HepG2 (cell line): ENCODE measurements around the gene TBC1D22A.

Experiments
- FOSL2 ChIP-seq: sonication (generic); formaldehyde crosslinking; IDR thresholded peaks from 2 replicates; pipeline ENCODE4 v1.4.0; 2020; ENCODE audit warnings: missing genetic modification reagents
- MYC ChIP-seq: sonication (generic); formaldehyde crosslinking; IDR thresholded peaks from 2 replicates; pipeline ENCODE4 v1.9.0; 2021; ENCODE audit warnings: missing genetic modification reagents, borderline replicate concordance
- REST ChIP-seq, 2 experiments: IDR thresholded peaks; 2 replicates each; pipeline ENCODE4 v1.6.1; 2011 to 2012; ENCODE audit warnings: low read length in 2 of 2, borderline replicate concordance in 1 of 2, low read depth in 1 of 2, mild to moderate bottlenecking in 1 of 2, moderate library complexity in 1 of 2
- RFX5 ChIP-seq: IDR thresholded peaks from 2 replicates; pipeline ENCODE4 v1.6.1; 2011; ENCODE audit warnings: low read depth, low read length, improper control_type of control experiment
- SMARCE1 ChIP-seq: fragments of 450-650 bp; IDR thresholded peaks from 2 replicates; pipeline ENCODE4 v1.6.1; 2017; ENCODE audit warnings: borderline replicate concordance
- SYNCRIP ChIP-seq: fragments of 200-400 bp; formaldehyde crosslinking; IDR thresholded peaks from 2 replicates; pipeline ENCODE4 v1.6.1; 2018; ENCODE audit warnings: mild to moderate bottlenecking, low read depth, low read length; ENCODE audit not compliant: insufficient read depth
- ZNF776 ChIP-seq: sonication (generic); formaldehyde crosslinking; IDR thresholded peaks from 2 replicates; pipeline ENCODE4 v1.4.0; 2020; ENCODE audit warnings: mild to moderate bottlenecking, missing genetic modification reagents
- TF ChIP-seq, protein P1 (sequence below): sonication (generic); formaldehyde crosslinking; IDR thresholded peaks from 2 replicates; pipeline ENCODE4 v1.4.0; 2020; ENCODE audit warnings: missing genetic modification reagents
- TF ChIP-seq, protein P2 (sequence below): sonication (generic); formaldehyde crosslinking; IDR thresholded peaks from 2 replicates; pipeline ENCODE4 v1.5.0; 2020; ENCODE audit warnings: mild to moderate bottlenecking, missing genetic modification reagents, moderate library complexity
- TF ChIP-seq, protein P3 (sequence below): sonication (generic); formaldehyde crosslinking; conservative IDR thresholded peaks from 2 replicates; pipeline ENCODE4 v1.8.0; 2022; ENCODE audit warnings: low read depth, missing genetic modification reagents

DNA sequence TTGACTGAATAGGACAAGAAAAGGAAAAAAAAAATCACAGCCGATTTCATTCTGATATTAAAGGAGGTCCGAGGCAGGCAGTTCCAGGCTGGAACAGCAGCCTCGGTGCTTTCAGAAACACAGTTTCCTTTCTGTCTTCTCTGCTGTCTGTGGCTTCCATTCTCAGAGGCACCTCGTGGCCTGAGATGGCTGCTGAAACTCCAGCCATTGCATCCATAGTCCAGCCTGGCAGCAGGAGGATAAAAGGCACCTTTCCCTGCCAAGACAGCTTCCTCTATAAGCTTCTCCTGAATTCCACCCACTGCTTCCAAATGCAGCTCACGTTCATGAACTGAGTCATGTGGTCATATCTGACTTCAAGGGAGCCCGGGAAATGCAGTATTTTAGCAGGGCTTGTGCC, 390.5 kb downstream of the TBC1D22A start:
- TF ChIP-seq FOSL2 (no peak), RFX5 (no peak), MYC (no peak), SYNCRIP (no peak), REST (IDR thresholded peaks at IDR 0.05; ENCODE audit: borderline replicate concordance in 1 of 2, low read depth in 1 of 2, low read length in 2 of 2) (no peak), ZNF776 (no peak), SMARCE1 (no peak)
- TF ChIP-seq, protein P1, sequence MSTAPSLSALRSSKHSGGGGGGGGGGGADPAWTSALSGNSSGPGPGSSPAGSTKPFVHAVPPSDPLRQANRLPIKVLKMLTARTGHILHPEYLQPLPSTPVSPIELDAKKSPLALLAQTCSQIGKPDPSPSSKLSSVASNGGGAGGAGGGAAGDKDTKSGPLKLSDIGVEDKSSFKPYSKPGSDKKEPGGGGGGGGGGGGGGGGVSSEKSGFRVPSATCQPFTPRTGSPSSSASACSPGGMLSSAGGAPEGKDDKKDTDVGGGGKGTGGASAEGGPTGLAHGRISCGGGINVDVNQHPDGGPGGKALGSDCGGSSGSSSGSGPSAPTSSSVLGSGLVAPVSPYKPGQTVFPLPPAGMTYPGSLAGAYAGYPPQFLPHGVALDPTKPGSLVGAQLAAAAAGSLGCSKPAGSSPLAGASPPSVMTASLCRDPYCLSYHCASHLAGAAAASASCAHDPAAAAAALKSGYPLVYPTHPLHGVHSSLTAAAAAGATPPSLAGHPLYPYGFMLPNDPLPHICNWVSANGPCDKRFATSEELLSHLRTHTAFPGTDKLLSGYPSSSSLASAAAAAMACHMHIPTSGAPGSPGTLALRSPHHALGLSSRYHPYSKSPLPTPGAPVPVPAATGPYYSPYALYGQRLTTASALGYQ (CRISPR knock-in tag), result no peak
- TF ChIP-seq, protein P2, sequence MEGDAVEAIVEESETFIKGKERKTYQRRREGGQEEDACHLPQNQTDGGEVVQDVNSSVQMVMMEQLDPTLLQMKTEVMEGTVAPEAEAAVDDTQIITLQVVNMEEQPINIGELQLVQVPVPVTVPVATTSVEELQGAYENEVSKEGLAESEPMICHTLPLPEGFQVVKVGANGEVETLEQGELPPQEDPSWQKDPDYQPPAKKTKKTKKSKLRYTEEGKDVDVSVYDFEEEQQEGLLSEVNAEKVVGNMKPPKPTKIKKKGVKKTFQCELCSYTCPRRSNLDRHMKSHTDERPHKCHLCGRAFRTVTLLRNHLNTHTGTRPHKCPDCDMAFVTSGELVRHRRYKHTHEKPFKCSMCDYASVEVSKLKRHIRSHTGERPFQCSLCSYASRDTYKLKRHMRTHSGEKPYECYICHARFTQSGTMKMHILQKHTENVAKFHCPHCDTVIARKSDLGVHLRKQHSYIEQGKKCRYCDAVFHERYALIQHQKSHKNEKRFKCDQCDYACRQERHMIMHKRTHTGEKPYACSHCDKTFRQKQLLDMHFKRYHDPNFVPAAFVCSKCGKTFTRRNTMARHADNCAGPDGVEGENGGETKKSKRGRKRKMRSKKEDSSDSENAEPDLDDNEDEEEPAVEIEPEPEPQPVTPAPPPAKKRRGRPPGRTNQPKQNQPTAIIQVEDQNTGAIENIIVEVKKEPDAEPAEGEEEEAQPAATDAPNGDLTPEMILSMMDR (CRISPR knock-in tag), result no peak
- TF ChIP-seq, protein P3, sequence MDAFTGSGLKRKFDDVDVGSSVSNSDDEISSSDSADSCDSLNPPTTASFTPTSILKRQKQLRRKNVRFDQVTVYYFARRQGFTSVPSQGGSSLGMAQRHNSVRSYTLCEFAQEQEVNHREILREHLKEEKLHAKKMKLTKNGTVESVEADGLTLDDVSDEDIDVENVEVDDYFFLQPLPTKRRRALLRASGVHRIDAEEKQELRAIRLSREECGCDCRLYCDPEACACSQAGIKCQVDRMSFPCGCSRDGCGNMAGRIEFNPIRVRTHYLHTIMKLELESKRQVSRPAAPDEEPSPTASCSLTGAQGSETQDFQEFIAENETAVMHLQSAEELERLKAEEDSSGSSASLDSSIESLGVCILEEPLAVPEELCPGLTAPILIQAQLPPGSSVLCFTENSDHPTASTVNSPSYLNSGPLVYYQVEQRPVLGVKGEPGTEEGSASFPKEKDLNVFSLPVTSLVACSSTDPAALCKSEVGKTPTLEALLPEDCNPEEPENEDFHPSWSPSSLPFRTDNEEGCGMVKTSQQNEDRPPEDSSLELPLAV (CRISPR knock-in tag), result no peak
